Measurements from ENCODE around the gene AK6.

Gene AK6

GRCh38 chr5:69329905-69330489 is 39.3 kb downstream of the AK6 start:
- TF ChIP-seq CTCF (IDR thresholded peaks at IDR 0.05; ENCODE audit: insufficient read depth, low read length) (no peak), GABPA (IDR thresholded peaks at IDR 0.05; ENCODE audit: low read depth) (no peak), SPI1 (IDR thresholded peaks at IDR 0.05; ENCODE audit: borderline replicate concordance, low read depth) (no peak), REST (IDR thresholded peaks at IDR 0.05; ENCODE audit: insufficient replicate concordance, low read depth) (no peak), POLR2AphosphoS5 (IDR thresholded peaks at IDR 0.05; ENCODE audit: low read depth) (no peak)
- Histone ChIP-seq H3K4me3 (replicated peaks; ENCODE audit: insufficient read depth, low read length) (no peak overlapping the region), H3K27ac (replicated peaks) (no peak overlapping the region), H3K27me3 (ENCODE audit: insufficient read depth, poor library complexity, severe bottlenecking) (no peaks in the 10 kb centered on the region)
- no peak for DNase-seq (ENCODE audit: low read depth in 1 of 2, low spot score in 1 of 2)

- DNase-seq (ENCODE audit: low read depth in 1 of 2, low spot score in 1 of 2), result no peak
These were observed 43.0 kb downstream of the AK6 start for GRCh38 chr5:69326365-69326764.

More at GRCh38 chr5:69326365-69326764, 43.0 kb downstream of the AK6 start:
- H3K27me3 ChIP-seq (ENCODE audit: insufficient read depth, poor library complexity, severe bottlenecking), result no peaks in the 10 kb centered on the region
- H3K27ac ChIP-seq (replicated peaks), result no peak overlapping the region
- H3K4me3 ChIP-seq (replicated peaks; ENCODE audit: insufficient read depth, low read length), result no peak overlapping the region
- TF ChIP-seq REST (IDR thresholded peaks at IDR 0.05; ENCODE audit: insufficient replicate concordance, low read depth) (no peak), POLR2AphosphoS5 (IDR thresholded peaks at IDR 0.05; ENCODE audit: low read depth) (no peak), SPI1 (IDR thresholded peaks at IDR 0.05; ENCODE audit: borderline replicate concordance, low read depth) (no peak), CTCF (IDR thresholded peaks at IDR 0.05; ENCODE audit: insufficient read depth, low read length) (no peak), GABPA (IDR thresholded peaks at IDR 0.05; ENCODE audit: low read depth) (no peak)
